Measurements from ENCODE around the gene GUCY1A1.

DNA sequence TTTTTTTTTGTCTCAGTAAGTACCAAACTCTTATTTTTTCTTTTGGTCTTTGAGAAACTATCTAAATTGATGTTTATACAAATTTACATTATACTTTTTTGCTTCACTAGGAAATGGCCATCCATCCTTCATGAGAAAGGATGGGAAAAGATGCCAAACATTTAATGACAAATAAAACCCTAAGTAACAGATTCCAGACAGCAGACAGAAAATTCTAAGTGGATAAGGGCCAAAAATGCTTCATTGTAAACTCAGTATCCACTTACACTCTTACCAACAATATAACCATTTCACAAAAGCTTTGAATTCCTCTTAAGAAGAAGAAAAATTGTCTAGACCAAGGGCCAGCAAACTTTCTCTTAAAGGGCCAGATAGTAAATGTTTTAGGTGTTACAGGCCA is 95.7 kb downstream of the GUCY1A1 start:
- no peak for TF ChIP-seq POLR2A (IDR thresholded peaks at IDR 0.05)
- TF ChIP-seq, protein P1, sequence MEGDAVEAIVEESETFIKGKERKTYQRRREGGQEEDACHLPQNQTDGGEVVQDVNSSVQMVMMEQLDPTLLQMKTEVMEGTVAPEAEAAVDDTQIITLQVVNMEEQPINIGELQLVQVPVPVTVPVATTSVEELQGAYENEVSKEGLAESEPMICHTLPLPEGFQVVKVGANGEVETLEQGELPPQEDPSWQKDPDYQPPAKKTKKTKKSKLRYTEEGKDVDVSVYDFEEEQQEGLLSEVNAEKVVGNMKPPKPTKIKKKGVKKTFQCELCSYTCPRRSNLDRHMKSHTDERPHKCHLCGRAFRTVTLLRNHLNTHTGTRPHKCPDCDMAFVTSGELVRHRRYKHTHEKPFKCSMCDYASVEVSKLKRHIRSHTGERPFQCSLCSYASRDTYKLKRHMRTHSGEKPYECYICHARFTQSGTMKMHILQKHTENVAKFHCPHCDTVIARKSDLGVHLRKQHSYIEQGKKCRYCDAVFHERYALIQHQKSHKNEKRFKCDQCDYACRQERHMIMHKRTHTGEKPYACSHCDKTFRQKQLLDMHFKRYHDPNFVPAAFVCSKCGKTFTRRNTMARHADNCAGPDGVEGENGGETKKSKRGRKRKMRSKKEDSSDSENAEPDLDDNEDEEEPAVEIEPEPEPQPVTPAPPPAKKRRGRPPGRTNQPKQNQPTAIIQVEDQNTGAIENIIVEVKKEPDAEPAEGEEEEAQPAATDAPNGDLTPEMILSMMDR (IDR thresholded peaks at IDR 0.05): no peak
